HAP-1 (cell line): ENCODE results near the gene AGBL3.
"Not testable (repeated sequence)": the region's sequence is repeated elsewhere in the genome, so short reads cannot be mapped to it uniquely, and the experiment has no call there.

ENCODE experiments used
- DNase-seq, 2 experiments: peaks; one replicate each; pipeline ENCODE4 v3.0.0-alpha.2; 2016 to 2020; ENCODE audit warnings: low spot score in 2 of 2
- H3K27me3 ChIP-seq: fragments of 250-450 bp; sonication (Bioruptor Pico); 2 replicates; pipeline ENCODE4 v1.5.1; 2020; ENCODE audit warnings: low read depth, mild to moderate bottlenecking, moderate library complexity
- H3K36me3 ChIP-seq: fragments of 250-450 bp; sonication (Bioruptor Pico); replicated peaks from 2 replicates; pipeline ENCODE4 v1.5.1; 2020; ENCODE audit warnings: mild to moderate bottlenecking
- H3K4me1 ChIP-seq: fragments of 250-450 bp; sonication (Bioruptor Pico); 2 replicates; pipeline ENCODE4 v1.5.1; 2020; ENCODE audit warnings: mild to moderate bottlenecking
- H3K4me3 ChIP-seq: fragments of 250-450 bp; sonication (Bioruptor Pico); 2 replicates; pipeline ENCODE4 v1.5.1; 2020; ENCODE audit warnings: mild to moderate bottlenecking, moderate library complexity
- H3K9me3 ChIP-seq: fragments of 250-450 bp; sonication (Bioruptor Pico); 2 replicates; pipeline ENCODE4 v1.5.1; 2020; ENCODE audit warnings: mild to moderate bottlenecking, moderate library complexity
- in situ Hi-C: fragments of 300-500 bp; cut with MboI; formaldehyde crosslinking; loops from 3 replicates; pipeline ENCODE4 v1.14.3; 2020; ENCODE audit warnings: low sequenced_read_pairs, inconsistent platforms, mixed read lengths

AGBL3 gene

DNA sequence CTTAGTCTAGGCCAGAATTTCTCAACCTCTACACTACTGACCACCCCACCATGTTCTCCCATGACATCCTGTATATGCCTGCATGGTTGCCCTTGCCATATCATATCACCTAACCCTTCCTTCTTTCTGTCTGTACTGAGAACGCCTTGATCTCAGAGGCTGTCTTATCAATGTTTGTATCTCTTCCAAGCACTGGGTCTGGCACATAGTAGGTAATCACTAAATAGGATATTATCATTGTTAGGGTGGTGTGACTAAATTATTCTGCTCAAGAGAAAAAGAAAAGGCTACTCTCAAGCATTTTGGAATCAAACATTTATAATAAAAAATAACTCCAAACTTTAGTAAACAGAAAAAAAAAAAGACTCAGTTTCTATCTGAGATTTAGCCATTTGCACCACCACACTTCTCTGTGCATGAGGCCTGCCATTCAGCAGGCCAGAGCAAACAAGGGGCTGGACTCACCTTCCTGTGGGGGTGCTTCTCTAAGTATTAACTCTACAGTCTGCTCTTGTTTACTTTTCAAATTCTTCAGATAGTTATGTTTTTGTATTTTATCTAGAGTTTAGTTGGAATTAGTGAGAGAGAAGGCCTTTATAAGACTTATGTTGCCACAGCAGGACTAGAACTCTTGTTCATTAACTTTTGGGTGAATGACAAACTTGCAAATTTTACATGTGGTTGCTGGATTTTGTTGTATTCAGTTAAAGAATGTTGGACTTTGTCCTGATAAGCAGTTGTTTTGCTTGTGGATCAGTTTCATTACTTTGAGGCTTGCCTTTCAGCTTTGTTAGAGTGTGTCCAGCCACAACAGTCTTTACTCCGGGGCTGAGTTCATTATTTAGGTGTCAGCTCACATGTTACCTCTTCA is 5.4 kb downstream of the AGBL3 start:
- H3K9me3 ChIP-seq = no peaks in the 10 kb centered on the region
- in situ Hi-C loops = loop anchor here (25.0 kb wide), 1 partner anchor 171 kb away; the partner anchor contains the start of gene CYREN
- no peaks in the 10 kb centered on the region for H3K27me3 ChIP-seq
- peaks cover 24% of the 10 kb centered on the region for H3K36me3 ChIP-seq
- DNase-seq = no peak
- no peak overlapping the region for H3K4me3 ChIP-seq
- peaks cover 32% of the 10 kb centered on the region for H3K4me1 ChIP-seq

DNA sequence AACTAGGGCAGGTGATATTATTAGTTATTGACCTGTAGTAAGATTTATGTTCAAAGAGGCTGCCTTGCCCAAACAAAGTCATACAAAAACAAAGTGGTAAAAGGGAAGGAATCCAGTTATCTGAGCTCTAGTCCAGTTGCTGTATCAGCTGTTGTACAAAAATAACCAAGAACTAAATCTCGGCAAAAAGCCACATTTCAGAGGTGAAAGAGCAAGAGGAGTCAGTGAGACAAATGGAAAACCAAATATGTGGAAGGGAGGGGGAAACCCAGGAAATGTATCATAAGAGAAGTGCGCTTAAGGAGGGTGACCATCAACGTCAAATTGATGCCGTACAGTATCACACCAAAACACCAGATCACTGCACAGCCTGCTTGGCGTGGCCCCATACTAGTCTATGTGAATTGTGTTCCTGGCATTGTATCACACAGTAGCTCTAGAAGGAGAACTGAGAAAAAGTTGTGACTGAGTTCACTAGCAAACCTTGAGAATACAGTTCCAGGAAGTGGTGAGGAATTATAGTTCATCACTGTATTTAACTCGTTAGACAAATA is 6.4 kb downstream of the AGBL3 start:
- Histone ChIP-seq H3K27me3 (no peaks in the 10 kb centered on the region), H3K36me3 (peaks cover 24% of the 10 kb centered on the region), H3K4me1 (peaks cover 32% of the 10 kb centered on the region), H3K9me3 (no peaks in the 10 kb centered on the region), H3K4me3 (no peak overlapping the region)
- no peak for DNase-seq
- in situ Hi-C loops = loop anchor here (25.0 kb wide), 1 partner anchor 170 kb away; the partner anchor contains the start of gene CYREN

DNA sequence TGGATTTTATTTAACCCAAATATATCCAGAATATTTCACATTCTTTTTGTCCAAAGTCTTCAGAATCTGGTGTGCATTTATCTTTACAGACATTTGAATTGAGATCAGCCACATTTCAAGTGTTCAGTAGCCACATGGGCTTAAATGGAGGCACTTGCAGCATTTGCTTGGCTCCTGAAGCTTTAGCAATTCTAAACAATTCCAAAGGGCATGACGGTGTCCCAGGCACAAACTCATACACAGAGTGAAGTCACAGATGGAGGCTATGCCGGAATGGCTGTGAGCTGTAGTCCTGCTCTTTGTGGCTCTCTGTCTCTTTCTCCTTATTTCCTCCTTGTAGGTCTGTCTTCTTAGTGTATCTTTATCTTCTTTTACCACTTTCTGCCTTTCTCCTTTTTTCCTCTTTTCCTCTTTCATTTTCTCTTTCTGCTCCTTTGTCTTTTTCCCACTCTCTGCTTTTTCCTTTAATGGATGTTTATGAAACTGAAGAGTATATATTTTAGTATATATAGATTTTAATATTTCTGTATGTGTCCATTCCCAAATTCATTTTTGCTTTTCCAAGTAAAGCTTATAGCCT is 7.7 kb downstream of the AGBL3 start:
- no peak for DNase-seq
- peaks cover 31% of the 10 kb centered on the region for H3K4me1 ChIP-seq
- no peak overlapping the region for H3K4me3 ChIP-seq
- in situ Hi-C loops = loop anchor here (25.0 kb wide), 1 partner anchor 168 kb away; the partner anchor contains the start of gene CYREN
- H3K36me3 ChIP-seq = peaks cover 24% of the 10 kb centered on the region
- H3K27me3 ChIP-seq = no peaks in the 10 kb centered on the region
- no peaks in the 10 kb centered on the region for H3K9me3 ChIP-seq

- Histone ChIP-seq H3K36me3 (peaks cover 24% of the 10 kb centered on the region), H3K27me3 (no peaks in the 10 kb centered on the region), H3K4me1 (peaks cover 16% of the 10 kb centered on the region), H3K4me3 (no peak overlapping the region), H3K9me3 (no peaks in the 10 kb centered on the region)
- no peak for DNase-seq
- in situ Hi-C loops = loop anchor here (25.0 kb wide), 1 partner anchor 167 kb away; the partner anchor contains the start of gene CYREN
Observed at GRCh38 chr7:134995239-134996096, 9.2 kb downstream of the AGBL3 start.

GRCh38 chr7:134996097-134996550 is 9.8 kb downstream of the AGBL3 start:
- Histone ChIP-seq H3K4me1 (peaks cover 11% of the 10 kb centered on the region), H3K36me3 (peaks cover 24% of the 10 kb centered on the region), H3K9me3 (no peaks in the 10 kb centered on the region), H3K4me3 (no peak overlapping the region), H3K27me3 (no peaks in the 10 kb centered on the region)
- in situ Hi-C loops = loop anchor here (25.0 kb wide), 1 partner anchor 166 kb away; the partner anchor contains the start of gene CYREN
- no peak for DNase-seq

GRCh38 chr7:134997214-134997885 is 11.0 kb downstream of the AGBL3 start:
- H3K36me3 ChIP-seq = peaks cover 23% of the 10 kb centered on the region
- in situ Hi-C loops = loop anchor here (25.0 kb wide), 1 partner anchor 165 kb away; the partner anchor contains the start of gene CYREN
- H3K27me3 ChIP-seq = no peaks in the 10 kb centered on the region
- H3K4me3 ChIP-seq = no peak overlapping the region
- H3K9me3 ChIP-seq = no peaks in the 10 kb centered on the region
- peaks cover under 1% of the 10 kb centered on the region; the same call in 1 of the 2 replicates for H3K4me1 ChIP-seq
- DNase-seq = no peak

- H3K4me1 ChIP-seq = no peaks in the 10 kb centered on the region
- peaks cover 17% of the 10 kb centered on the region for H3K36me3 ChIP-seq
- in situ Hi-C loops = loop anchor here (25.0 kb wide), 1 partner anchor 163 kb away; the partner anchor contains the start of gene CYREN
- no peak overlapping the region for H3K4me3 ChIP-seq
- H3K9me3 ChIP-seq = no peaks in the 10 kb centered on the region
- DNase-seq = no peak
- no peaks in the 10 kb centered on the region for H3K27me3 ChIP-seq
Observed at GRCh38 chr7:134999136-134999535, 12.8 kb downstream of the AGBL3 start.

DNA sequence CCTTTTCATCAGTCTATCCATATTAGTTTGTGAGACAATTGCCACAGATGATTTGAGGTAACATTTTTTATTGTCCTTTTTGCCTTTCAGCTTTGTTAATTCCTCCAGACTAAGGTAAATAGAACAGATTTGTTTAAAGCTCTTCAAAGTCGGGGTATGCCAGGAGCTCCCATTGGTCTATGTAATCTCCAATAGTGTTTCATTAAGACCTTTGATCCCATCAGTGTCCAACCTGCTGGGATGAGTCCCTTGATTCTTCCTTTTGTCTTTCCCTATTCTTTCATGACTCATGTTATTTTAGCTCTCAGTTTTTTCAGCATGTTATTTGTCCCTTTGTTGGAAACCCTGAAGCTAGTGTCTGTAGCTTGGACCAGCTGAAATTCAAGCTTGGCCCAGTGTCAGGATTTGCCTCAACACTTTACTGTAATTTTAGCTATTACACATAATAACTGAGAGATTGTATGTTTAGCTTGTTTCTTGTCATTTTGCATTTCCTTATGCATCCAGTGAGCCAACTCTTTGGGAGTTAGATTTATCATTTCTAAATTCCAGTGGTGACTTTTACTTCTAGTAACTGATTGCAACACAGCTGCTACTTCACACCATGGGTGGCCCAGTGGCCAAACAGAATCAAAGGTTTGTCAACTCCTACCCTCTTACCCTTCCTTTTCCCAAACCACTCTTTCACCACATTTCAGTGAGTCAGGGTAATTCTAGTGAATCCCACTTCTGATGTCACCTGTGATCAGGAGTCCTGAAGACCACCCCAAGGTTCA is 15.3 kb downstream of the AGBL3 start:
- no peaks in the 10 kb centered on the region for H3K27me3 ChIP-seq
- H3K9me3 ChIP-seq = no peaks in the 10 kb centered on the region
- no peak overlapping the region for H3K4me3 ChIP-seq
- no peak for DNase-seq
- in situ Hi-C loops = no loop called here
- no peaks in the 10 kb centered on the region for H3K4me1 ChIP-seq
- H3K36me3 ChIP-seq = peaks cover under 1% of the 10 kb centered on the region; the same call in 1 of the 2 replicates

- H3K4me3 ChIP-seq = no peak overlapping the region
- H3K4me1 ChIP-seq = no peaks in the 10 kb centered on the region
- in situ Hi-C loops = no loop called here
Observed at GRCh38 chr7:135012229-135012628, 25.9 kb downstream of the AGBL3 start.

DNA sequence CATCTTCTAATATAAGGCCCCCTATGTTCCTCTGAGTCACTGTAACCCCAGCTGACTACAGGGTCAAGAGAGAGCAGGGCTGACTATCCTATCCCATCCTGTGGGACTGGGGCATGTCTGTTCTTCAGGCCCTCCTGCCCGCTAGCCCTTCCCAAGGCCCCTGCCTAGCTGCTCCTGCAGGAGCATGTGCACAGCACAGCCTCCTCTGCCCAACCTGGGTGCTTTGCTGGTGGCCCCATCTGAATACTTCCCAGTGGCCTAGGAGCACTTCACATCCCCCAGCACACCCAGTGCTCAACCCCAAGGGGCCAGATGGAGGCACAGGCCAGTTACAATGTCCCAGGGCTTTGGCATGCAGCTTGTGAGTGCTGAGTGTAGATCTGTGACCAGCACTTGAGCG is 37.3 kb downstream of the AGBL3 start:
- H3K27me3 ChIP-seq = no peaks in the 10 kb centered on the region
- H3K9me3 ChIP-seq = no peaks in the 10 kb centered on the region
- in situ Hi-C loops = no loop called here
- no peak for DNase-seq
- no peaks in the 10 kb centered on the region for H3K36me3 ChIP-seq
- no peak overlapping the region for H3K4me3 ChIP-seq
- H3K4me1 ChIP-seq = no peaks in the 10 kb centered on the region

More at GRCh38 chr7:135012229-135012628, 25.9 kb downstream of the AGBL3 start:
- Histone ChIP-seq H3K27me3 (no peaks in the 10 kb centered on the region), H3K9me3 (no peaks in the 10 kb centered on the region), H3K36me3 (no peaks in the 10 kb centered on the region)
- no peak for DNase-seq

DNA sequence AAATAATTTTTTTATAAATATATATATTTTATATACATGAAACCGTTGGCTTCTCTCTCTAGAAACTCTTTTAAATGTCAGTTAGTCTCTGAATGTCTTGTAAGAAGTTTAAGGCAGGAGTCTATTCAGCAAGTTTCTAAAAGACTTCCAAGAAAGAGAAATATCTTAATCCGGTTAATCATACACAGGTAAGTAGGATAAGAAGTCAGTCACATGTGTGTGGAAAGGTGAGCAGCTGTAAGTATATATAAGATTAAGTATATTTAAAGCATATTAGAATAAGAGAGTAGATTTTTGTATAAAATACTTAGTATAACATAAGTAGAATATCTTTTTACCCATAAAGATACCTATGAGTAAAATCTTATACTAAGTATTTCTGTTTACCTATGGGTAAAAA is 48.9 kb downstream of the AGBL3 start:
- no peak overlapping the region for H3K4me3 ChIP-seq
- H3K9me3 ChIP-seq = no peaks in the 10 kb centered on the region
- no peak for DNase-seq
- H3K4me1 ChIP-seq = no peaks in the 10 kb centered on the region
- no peaks in the 10 kb centered on the region for H3K36me3 ChIP-seq
- 0 out of 2 replicates have a peak, but pooled peaks cover 7% of the 10 kb centered on the region for H3K27me3 ChIP-seq
- in situ Hi-C loops = no loop called here

- H3K4me1 ChIP-seq, H3K36me3 ChIP-seq, DNase-seq, H3K27me3 ChIP-seq, H3K9me3 ChIP-seq, in situ Hi-C loops, H3K4me3 ChIP-seq: not testable (repeated sequence)
Observed at GRCh38 chr7:135067017-135067416, 80.7 kb downstream of the AGBL3 start.
